HepG2 (cell line): Measurements from ENCODE around the gene HSPB2. TPM values are rescaled to one million over a fixed set of nuclear protein-coding genes. Genes with fewer than 3 reads are reported as not detected.
A peak's percentile ranks its signal among the peaks of the same experiment; 100 is the strongest.

Experiments
- CBX2 ChIP-seq, 2 experiments: fragments of 200-600 bp in 1 of 2; sonication (generic); formaldehyde crosslinking in 1 of 2; IDR thresholded peaks; 2 replicates each; pipeline versions ENCODE4 v1.7.0 to v1.8.1; 2018 to 2022; ENCODE audit warnings: low read depth in 2 of 2, low read length in 1 of 2, mild to moderate bottlenecking in 1 of 2, missing genetic modification reagents in 1 of 2
- HIVEP1 ChIP-seq: sonication (generic); formaldehyde crosslinking; IDR thresholded peaks from 2 replicates; pipeline ENCODE4 v1.4.0; 2020; ENCODE audit warnings: mild to moderate bottlenecking, missing genetic modification reagents
- STAG1 ChIP-seq: sonication (generic); formaldehyde crosslinking; IDR thresholded peaks from 2 replicates; pipeline ENCODE4 v1.4.0; 2020; ENCODE audit warnings: missing genetic modification reagents
- ZNF230 ChIP-seq: sonication (generic); formaldehyde crosslinking; IDR thresholded peaks from 2 replicates; pipeline ENCODE4 v1.4.0; 2020; ENCODE audit warnings: mild to moderate bottlenecking, missing genetic modification reagents
- ZNF275 ChIP-seq: sonication (generic); formaldehyde crosslinking; IDR thresholded peaks from 2 replicates; pipeline ENCODE4 v1.8.0; 2022; ENCODE audit warnings: missing genetic modification reagents, mild to moderate bottlenecking, inconsistent platforms, borderline replicate concordance
- ZNF646 ChIP-seq: sonication (generic); formaldehyde crosslinking; IDR thresholded peaks from 2 replicates; pipeline ENCODE4 v1.9.0; 2021; ENCODE audit warnings: mild to moderate bottlenecking, missing genetic modification reagents
- ZNF781 ChIP-seq: sonication (generic); formaldehyde crosslinking; IDR thresholded peaks from 2 replicates; pipeline ENCODE4 v1.5.1; 2020; ENCODE audit warnings: borderline replicate concordance, mild to moderate bottlenecking, missing genetic modification reagents; ENCODE audit errors: not compliant biosample characterization
- polyA plus RNA-seq, 8 experiments: library from polyadenylated mRNA; depleted of rRNA in 3 of 8; stranded (reverse) in 7 of 8; unstranded in 1 of 8; fragments of >200 nt; fragmentation: Illumina TruSeq in 4 of 8; extraction: Trizol in 4 of 8; gene quantifications; 2 replicates each; pipeline versions ENCODE4 v1.2.1 to v1.2.3, GENCODE V29; 2011 to 2016; ENCODE audit warnings: low read depth in 4 of 8, missing spikeins in 1 of 8, mixed read lengths in 1 of 8; ENCODE audit not compliant: insufficient read depth in 1 of 8
- total RNA-seq, 5 experiments: library from RNA; depleted of rRNA; stranded (reverse); fragments of >200 nt; fragmentation: Illumina TruSeq; extraction: Trizol; gene quantifications; 2 replicates each; pipeline ENCODE4 v1.2.3, GENCODE V29; 2016; ENCODE audit warnings: low read depth in 1 of 5
- TF ChIP-seq, protein P1 (sequence below): sonication (generic); formaldehyde crosslinking; IDR thresholded peaks from 2 replicates; pipeline ENCODE4 v1.4.0; 2020; ENCODE audit warnings: missing genetic modification reagents, mild to moderate bottlenecking, borderline replicate concordance
- TF ChIP-seq, protein P2 (sequence below): IDR thresholded peaks from 2 replicates; pipeline ENCODE4 v1.6.1; 2012; ENCODE audit warnings: low read length, improper control_type of control experiment

The HSPB2 gene
- total and polyA plus RNA-seq, 2 of the 13 experiments (the other 11 are each of a cell fraction or from before 2014, with no cell fraction given) = 0.04 TPM; not detected in 1

- TF ChIP-seq, protein P1, sequence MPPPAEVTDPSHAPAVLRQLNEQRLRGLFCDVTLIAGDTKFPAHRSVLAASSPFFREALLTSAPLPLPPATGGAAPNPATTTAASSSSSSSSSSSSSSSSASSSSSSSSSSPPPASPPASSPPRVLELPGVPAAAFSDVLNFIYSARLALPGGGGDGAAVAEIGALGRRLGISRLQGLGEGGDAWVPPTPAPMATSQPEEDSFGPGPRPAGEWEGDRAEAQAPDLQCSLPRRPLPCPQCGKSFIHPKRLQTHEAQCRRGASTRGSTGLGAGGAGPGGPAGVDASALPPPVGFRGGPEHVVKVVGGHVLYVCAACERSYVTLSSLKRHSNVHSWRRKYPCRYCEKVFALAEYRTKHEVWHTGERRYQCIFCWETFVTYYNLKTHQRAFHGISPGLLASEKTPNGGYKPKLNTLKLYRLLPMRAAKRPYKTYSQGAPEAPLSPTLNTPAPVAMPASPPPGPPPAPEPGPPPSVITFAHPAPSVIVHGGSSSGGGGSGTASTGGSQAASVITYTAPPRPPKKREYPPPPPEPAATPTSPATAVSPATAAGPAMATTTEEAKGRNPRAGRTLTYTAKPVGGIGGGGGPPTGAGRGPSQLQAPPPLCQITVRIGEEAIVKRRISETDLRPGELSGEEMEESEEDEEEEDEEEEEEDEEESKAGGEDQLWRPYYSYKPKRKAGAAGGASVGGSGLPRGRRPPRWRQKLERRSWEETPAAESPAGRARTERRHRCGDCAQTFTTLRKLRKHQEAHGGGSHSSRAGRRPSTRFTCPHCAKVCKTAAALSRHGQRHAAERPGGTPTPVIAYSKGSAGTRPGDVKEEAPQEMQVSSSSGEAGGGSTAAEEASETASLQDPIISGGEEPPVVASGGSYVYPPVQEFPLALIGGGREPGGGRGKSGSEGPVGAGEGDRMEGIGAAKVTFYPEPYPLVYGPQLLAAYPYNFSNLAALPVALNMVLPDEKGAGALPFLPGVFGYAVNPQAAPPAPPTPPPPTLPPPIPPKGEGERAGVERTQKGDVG (CRISPR knock-in tag) = peak; percentile 81; the same call in 1 of the 2 replicates
- TF ChIP-seq ZNF646 (CRISPR knock-in tag) (no peak), STAG1 (CRISPR knock-in tag) (peak; percentile 89), ZNF781 (CRISPR knock-in tag) (peak; percentile 80), HIVEP1 (peak; percentile 77), CBX2 (IDR thresholded peaks at IDR 0.05; ENCODE audit: low read depth, low read length) (no peak), CBX2 (CRISPR knock-in tag; IDR thresholded peaks at IDR 0.05; ENCODE audit: low read depth) (0 out of 2 replicates have a peak, but pooled peaks have one; percentile 16), ZNF275 (CRISPR knock-in tag) (peak; percentile 60; the same call in 1 of the 2 replicates), ZNF230 (no peak)
- TF ChIP-seq, protein P2, sequence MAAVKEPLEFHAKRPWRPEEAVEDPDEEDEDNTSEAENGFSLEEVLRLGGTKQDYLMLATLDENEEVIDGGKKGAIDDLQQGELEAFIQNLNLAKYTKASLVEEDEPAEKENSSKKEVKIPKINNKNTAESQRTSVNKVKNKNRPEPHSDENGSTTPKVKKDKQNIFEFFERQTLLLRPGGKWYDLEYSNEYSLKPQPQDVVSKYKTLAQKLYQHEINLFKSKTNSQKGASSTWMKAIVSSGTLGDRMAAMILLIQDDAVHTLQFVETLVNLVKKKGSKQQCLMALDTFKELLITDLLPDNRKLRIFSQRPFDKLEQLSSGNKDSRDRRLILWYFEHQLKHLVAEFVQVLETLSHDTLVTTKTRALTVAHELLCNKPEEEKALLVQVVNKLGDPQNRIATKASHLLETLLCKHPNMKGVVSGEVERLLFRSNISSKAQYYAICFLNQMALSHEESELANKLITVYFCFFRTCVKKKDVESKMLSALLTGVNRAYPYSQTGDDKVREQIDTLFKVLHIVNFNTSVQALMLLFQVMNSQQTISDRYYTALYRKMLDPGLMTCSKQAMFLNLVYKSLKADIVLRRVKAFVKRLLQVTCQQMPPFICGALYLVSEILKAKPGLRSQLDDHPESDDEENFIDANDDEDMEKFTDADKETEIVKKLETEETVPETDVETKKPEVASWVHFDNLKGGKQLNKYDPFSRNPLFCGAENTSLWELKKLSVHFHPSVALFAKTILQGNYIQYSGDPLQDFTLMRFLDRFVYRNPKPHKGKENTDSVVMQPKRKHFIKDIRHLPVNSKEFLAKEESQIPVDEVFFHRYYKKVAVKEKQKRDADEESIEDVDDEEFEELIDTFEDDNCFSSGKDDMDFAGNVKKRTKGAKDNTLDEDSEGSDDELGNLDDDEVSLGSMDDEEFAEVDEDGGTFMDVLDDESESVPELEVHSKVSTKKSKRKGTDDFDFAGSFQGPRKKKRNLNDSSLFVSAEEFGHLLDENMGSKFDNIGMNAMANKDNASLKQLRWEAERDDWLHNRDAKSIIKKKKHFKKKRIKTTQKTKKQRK = no peak
Observed at GRCh38 chr11:111878849-111879636, 33.5 kb upstream of the HSPB2 start, which contains the start of the genes CFAP68 and FDXACB1 (continued).
